ENCODE measurements around the gene SIRT1.
A peak's percentile ranks its signal among the peaks of the same experiment; 100 is the strongest.
"Not testable (repeated sequence)": the region's sequence is repeated elsewhere in the genome, so short reads cannot be mapped to it uniquely, and the experiment has no call there.

SIRT1 gene

GRCh38 chr10:67884313-67884841 is at the start of gene SIRT1:
Gene SIRT1 (plus strand): TSS chr10:67884656. CDS start chr10:67884722, 66 bp downstream.
- peak; percentile 91 to 92 for DNase-seq

DNA sequence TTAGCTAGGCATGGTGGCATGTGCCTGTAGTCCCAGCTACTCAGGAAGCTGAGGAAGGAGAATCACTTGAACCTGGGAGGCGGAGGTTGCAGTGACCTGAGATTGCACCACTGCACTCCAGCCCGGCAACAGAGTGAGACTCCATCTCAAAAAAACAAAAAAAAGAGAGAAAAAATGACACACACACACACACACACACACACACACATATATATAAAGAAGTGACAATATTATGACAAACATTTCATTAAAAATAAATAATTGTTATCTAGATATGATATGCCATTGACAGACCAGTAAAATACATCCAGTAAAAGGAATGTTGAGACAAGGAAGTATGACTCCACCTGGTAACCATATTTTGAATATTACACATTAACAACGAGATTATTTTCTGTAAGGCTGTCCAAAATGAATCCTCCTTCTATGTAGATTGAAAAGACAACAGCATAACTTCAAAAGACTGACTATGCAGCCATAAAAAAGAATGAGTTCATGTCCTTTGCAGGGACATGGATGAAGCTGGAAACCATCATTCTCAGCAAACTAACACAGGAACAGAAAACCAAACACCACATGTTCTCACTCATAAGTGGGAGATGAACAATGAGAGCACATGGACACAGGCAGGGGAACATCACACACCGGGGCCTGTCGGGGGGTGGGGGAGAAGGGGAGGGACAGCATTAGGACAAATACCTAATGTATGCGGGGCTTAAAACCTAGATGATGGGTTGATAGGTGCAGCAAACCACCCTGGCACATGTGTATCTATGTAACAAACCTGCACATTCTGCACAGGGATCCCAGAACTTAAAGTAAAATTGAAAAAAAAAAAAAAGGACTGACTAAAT is 48.7 kb upstream of the SIRT1 start:
- DNase-seq = not testable (repeated sequence)

DNA sequence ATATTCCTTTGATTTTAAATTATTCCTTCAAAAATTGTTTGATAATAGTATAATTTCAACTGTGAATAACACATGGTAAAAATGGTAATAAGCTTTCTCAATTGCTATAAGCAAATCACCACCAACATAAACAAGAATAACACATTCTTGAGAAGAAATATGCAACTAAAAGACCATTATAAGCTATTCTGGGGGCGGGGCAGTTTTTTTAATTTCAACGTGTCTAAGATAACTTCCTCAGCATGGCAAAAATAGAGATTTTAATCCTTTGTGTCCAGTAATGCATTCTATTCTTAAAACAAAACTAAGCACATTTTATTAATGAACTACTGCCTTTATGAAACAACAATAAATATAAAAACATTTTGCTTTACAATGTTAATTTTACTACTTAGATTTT is 48.0 kb upstream of the SIRT1 start:
- no peak for DNase-seq

GRCh38 chr10:67836972-67837371 is 47.5 kb upstream of the SIRT1 start:
- DNase-seq = no peak

DNA sequence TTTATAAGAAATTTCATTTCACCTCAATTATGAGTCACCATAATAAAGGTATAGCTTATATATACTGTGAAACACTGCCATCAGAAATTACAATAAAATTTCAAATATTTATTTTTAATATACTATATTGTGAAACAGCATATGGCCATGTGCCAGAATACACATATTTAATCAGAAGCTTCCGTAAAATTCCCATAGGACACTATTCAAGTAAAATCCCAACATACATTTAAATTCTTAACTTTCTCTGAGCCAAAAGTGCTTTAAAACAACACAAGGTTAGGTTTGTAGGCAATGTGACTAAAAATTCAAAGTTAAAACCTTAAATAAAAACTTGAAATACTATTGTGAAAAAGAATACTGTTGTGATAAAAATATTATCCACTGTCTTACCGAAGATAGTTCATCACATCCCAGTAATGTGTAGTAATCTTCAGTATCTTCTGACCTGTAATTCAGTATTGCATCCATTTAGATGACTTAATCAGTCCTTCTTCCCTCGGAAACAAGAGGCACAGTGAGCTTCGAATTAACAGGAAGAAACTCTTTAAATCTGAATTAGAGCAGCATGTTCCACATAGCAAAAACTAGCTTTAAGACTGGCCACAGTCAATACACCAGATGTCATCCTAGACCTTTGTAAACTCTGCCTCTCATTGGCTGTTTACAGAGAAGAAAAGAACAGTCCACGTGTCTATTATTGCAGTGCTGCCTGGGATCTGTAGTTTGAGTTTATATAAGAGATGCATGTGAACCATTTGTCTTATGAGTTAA is 46.7 kb upstream of the SIRT1 start, which contains the start of gene DNAJC12:
DNAJC12 (minus strand) TSS at position 648 of the 774 bp plus-strand sequence; CDS start at position 471, 177 bp downstream.
- DNase-seq = no peak

DNA sequence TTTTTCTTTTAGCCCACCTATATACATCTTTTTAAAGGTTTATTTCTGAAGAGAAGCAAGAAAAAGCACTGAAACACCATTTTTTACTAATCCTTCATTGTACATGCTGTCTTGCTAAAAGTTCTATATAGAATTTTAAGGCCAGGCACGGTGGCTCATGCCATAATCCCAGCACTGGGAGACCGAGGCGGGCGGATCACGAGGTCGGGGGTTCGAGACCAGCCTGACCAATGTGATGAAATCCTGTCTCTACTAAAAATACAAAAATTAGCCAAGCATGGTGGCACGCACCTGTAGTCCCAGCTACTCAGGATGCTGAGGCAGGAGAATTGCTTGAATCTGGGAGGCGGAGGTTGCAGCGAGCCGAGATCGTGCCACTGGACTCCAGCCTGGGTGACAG is 44.9 kb upstream of the SIRT1 start:
- DNase-seq = not testable (repeated sequence)

GRCh38 chr10:67839951-67840350 is 44.5 kb upstream of the SIRT1 start:
- DNase-seq = no peak

- DNase-seq = no peak
These were observed 42.7 kb upstream of the SIRT1 start for GRCh38 chr10:67841737-67842136.

DNA sequence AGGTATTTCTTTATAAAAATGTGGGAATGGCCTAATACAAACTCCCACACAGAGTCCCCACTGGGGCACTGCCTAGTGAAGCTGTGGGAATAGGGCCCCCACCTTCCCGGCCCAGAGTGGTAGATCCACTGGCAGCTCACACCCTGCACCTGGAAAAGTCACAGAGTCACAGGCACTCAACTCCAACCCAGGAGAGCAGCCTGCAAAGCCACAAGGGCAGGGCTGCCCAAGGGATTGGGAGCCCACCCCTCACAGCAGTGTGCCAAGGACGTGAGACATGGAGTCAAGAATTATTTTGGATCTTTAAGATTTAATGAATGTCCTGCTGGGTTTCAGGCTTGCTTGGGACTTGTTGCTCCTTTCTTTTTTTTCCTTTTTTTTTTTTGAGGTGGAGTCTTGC is 41.2 kb upstream of the SIRT1 start:
- no peak for DNase-seq

GRCh38 chr10:67849331-67850011 is 35.0 kb upstream of the SIRT1 start:
- DNase-seq = peak; percentile 94 to 96

DNA sequence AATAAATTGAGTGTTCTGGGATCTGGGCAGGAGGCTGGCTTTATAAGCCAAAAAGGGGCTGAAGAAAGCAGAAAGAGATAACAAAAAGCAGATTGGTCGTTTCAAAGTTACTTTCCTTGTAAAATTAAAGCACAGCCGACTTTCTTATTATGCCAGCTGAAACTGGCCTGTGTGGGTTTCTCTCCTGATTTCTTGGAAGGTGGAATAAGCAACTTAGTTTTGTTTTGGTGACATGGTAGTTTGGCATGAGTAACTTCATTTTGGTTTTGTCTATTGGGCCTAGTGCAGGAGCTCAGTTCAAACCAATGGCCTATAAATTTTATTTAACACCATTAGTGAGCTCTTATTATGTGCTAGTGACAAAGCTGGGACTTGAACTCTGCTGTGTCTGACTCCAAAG is 33.3 kb upstream of the SIRT1 start:
- DNase-seq = no peak

GRCh38 chr10:67852761-67853160 is 31.7 kb upstream of the SIRT1 start:
- no peak for DNase-seq

GRCh38 chr10:67853512-67853911 is 30.9 kb upstream of the SIRT1 start:
- DNase-seq = no peak

DNA sequence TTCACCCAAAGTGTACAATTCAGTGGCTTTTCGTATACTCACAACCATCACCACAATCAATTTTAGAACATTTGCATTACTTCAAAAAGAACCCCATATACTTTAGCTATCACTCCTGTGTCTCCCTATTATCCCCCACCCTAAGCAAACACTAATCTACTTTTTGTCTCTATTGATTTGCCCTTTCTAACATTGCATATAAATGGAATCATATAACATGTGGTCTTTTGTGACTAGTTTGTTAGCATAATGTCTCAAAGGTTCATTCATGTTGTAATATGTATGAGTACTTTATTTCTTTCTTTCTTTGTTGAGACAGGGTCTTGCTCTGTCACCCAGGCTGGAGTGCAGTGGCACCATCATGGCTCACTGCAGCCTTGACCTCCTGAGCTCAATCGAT is 25.5 kb upstream of the SIRT1 start:
- no peak for DNase-seq

- no peak for DNase-seq
These were observed 22.6 kb upstream of the SIRT1 start for GRCh38 chr10:67861750-67862432.

DNA sequence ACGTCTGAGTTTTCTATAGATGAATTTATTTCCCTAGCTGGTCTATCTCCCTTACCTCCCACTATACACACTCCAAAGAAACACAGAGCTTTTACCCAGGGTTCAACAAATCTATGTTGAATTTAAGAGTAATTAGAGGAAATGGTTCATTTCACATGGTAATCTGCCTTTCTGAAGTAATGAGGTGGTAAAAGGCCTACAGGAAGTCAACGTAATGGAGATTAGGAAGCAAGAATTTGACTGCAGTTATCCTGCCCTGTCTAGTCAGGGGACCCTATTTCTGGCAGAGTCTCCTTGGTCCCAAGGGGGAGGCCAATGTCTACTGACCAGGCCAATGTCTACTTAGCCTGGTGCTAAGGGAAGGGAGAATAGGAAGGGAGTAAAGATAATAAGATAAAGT is 21.4 kb upstream of the SIRT1 start:
- no peak for DNase-seq

DNA sequence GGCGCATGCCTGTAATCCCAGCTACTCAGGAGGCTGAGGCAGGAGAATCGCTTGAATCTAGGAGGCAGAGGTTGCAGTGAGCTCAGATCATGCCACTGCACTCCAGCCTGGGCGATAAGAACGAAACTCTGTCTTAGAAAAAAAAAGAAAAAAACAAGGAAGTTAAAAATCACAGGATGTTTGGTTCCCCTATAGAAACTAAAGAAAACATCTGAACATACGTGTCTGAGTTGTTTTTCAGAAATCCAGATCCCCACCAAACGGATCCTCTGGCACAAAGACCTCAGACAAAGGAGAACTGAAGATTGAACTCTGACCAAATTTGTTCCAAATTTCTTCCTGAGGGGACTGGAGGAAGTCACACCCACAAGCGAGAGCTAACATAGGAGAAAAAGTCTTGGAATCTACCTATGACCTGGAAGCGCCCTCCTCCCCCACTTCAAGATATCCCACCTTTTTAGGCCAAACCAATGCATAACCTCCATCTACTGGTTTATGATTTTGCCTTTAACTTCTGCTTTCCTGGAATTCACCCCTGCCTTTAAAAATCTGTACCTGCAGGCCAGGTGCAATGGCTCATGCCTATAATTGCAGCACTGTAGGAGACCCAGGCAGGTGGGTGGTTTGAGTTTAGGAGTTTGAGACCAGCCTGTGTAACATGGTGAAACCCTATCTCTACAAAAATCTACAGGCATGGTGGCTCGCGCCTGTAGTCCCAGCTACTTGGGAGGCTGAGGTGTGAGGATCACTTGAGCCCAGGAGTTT is 19.7 kb upstream of the SIRT1 start:
- DNase-seq = no peak

DNA sequence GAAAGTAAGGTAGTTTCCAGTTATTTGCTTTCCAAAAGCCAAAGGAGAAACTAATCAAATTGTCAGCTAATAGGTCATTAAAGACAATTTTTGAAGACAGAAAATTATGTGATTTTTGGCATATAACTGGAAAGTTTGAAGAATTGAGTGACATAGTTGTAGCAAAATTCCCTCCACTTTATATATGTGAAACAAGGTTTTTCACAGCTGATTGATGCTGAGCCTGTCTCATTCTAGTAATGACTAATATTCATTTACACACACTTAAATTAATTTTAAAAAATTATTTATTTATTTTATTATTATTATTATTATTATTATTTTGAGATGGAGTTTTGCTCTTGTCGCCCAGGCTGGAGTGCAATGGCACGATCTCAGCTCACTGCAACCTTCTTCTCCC is 16.3 kb upstream of the SIRT1 start:
- no peak for DNase-seq

GRCh38 chr10:67869996-67870395 is 14.5 kb upstream of the SIRT1 start:
- DNase-seq = no peak

- DNase-seq = no peak
These were observed 8.9 kb upstream of the SIRT1 start for GRCh38 chr10:67875340-67876238.

DNA sequence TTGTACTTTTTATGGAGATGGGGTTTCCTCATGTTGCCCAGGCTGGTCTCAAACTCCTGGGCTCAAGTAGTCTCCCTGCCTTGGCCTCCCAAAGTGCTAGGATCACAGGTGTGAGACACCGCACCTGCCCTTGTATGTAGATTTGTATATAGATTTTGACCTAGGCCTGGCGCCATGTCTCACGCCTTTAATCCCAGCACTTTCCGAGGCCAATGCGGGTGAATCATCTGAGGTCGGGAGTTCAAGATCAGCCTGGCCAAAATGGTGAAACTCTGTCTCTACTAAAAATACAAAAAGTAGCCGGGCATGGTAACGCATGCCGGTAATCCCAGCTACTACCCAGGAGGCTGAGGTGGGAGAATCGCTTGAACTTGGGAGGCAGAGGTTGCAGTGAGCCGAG is 7.0 kb upstream of the SIRT1 start:
- DNase-seq = not testable (repeated sequence)
